CD4-positive, alpha-beta memory T cell (primary cell): ENCODE data around the gene CDK2AP2. TPM values are rescaled to one million over a fixed set of nuclear protein-coding genes. Genes with fewer than 3 reads are reported as not detected.
A peak's percentile ranks its signal among the peaks of the same experiment; 100 is the strongest.
"Not testable (repeated sequence)": the region's sequence is repeated elsewhere in the genome, so short reads cannot be mapped to it uniquely, and the experiment has no call there.

Experiments used
- CTCF ChIA-PET: fragments of 350-600 bp; sonication (Branson Sonifier 250); formaldehyde crosslinking; loops from one replicate; lab custom pipeline; 2021; ENCODE audit warnings: inconsistent platforms; ENCODE audit not compliant: partially characterized antibody; lab: Charles Lee
- POLR2A ChIA-PET: fragments of 350-600 bp; sonication (Branson Sonifier 250); formaldehyde crosslinking; loops from one replicate; lab custom pipeline; 2021; ENCODE audit not compliant: partially characterized antibody; lab: Charles Lee
- DNase-seq, 5 donors: peaks; one replicate each; pipeline versions ENCODE4 v3.0.0 to v3.0.0-alpha.2; 2020 to 2022; ENCODE audit warnings: mixed read lengths in 1 of 5
- H3K27ac ChIP-seq: one replicate; pipeline ENCODE4 v1.7.0; 2013; ENCODE audit warnings: low read depth, low read length
- H3K27me3 ChIP-seq: 2 replicates; pipeline ENCODE4 v1.7.0; 2013; ENCODE audit warnings: mild to moderate bottlenecking, low read length, moderate library complexity; ENCODE audit not compliant: insufficient read depth
- H3K36me3 ChIP-seq: 2 replicates; pipeline ENCODE4 v1.7.0; 2013; ENCODE audit warnings: mild to moderate bottlenecking, low read length, moderate library complexity; ENCODE audit not compliant: insufficient read depth
- H3K4me1 ChIP-seq: 2 replicates; pipeline ENCODE4 v1.7.0; 2013; ENCODE audit warnings: mild to moderate bottlenecking, low read length, moderate library complexity; ENCODE audit not compliant: insufficient read depth
- H3K4me3 ChIP-seq, 2 donors: one replicate each; pipeline ENCODE4 v1.7.0; 2013; ENCODE audit warnings: low read length in 2 of 2, mild to moderate bottlenecking in 1 of 2
- H3K9me3 ChIP-seq, 2 donors: one replicate each; pipeline ENCODE4 v1.7.0; 2013; ENCODE audit warnings: low read length in 2 of 2, control low read depth in 1 of 2; ENCODE audit not compliant: control insufficient read depth in 1 of 2
- H3K27ac Mint-ChIP-seq, 7 donors: one replicate each; pipeline ENCODE4 v1.8.0; 2020 to 2021; ENCODE audit warnings: mixed read lengths in 7 of 7, mild to moderate bottlenecking in 6 of 7, inconsistent platforms in 3 of 7, moderate library complexity in 3 of 7
- H3K27me3 Mint-ChIP-seq, 2 donors: one replicate each; pipeline ENCODE4 v1.8.0; 2020 to 2021; ENCODE audit warnings: mixed read lengths in 2 of 2
- H3K36me3 Mint-ChIP-seq, 2 donors: one replicate each; pipeline ENCODE4 v1.8.0; 2020 to 2021; ENCODE audit warnings: mixed read lengths in 2 of 2, inconsistent platforms in 1 of 2, mild to moderate bottlenecking in 1 of 2
- H3K4me1 Mint-ChIP-seq, 4 donors: one replicate each; pipeline ENCODE4 v1.8.0; 2020 to 2021; ENCODE audit warnings: mixed read lengths in 4 of 4, mild to moderate bottlenecking in 1 of 4
- H3K4me3 Mint-ChIP-seq, 8 donors: one replicate each; pipeline ENCODE4 v1.8.0; 2020 to 2021; ENCODE audit warnings: mixed read lengths in 8 of 8, mild to moderate bottlenecking in 7 of 8, moderate library complexity in 6 of 8, inconsistent platforms in 3 of 8
- H3K9me3 Mint-ChIP-seq, 8 donors: one replicate each; pipeline ENCODE4 v1.8.0; 2020 to 2021; ENCODE audit warnings: mixed read lengths in 8 of 8, mild to moderate bottlenecking in 5 of 8, inconsistent platforms in 3 of 8, moderate library complexity in 1 of 8
- intact Hi-C: fragments of 100-400 bp; cut with micrococcal nuclease; formaldehyde crosslinking; loops from one replicate; pipeline ENCODE4 v1.15.1; 2023
- polyA plus RNA-seq, 2 donors: library from polyadenylated mRNA; unstranded; fragments of 300-500 nt; fragmentation: Illumina TruSeq; gene quantifications; one replicate each; pipeline ENCODE4 v1.2.3, GENCODE V29; 2021
- total RNA-seq, 2 experiments: library from RNA; stranded (reverse); gene quantifications; one replicate each; pipeline ENCODE4 v1.2.3, GENCODE V29; 2021

The CDK2AP2 gene, protein sequence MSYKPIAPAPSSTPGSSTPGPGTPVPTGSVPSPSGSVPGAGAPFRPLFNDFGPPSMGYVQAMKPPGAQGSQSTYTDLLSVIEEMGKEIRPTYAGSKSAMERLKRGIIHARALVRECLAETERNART
- total RNA-seq = 10 to 100 TPM; 85.8 to 86.0 TPM
- 100 to 1,000 TPM in 1 of 2 donors, 10 to 100 TPM in 1; 83.3 to 152 TPM for polyA plus RNA-seq

DNA sequence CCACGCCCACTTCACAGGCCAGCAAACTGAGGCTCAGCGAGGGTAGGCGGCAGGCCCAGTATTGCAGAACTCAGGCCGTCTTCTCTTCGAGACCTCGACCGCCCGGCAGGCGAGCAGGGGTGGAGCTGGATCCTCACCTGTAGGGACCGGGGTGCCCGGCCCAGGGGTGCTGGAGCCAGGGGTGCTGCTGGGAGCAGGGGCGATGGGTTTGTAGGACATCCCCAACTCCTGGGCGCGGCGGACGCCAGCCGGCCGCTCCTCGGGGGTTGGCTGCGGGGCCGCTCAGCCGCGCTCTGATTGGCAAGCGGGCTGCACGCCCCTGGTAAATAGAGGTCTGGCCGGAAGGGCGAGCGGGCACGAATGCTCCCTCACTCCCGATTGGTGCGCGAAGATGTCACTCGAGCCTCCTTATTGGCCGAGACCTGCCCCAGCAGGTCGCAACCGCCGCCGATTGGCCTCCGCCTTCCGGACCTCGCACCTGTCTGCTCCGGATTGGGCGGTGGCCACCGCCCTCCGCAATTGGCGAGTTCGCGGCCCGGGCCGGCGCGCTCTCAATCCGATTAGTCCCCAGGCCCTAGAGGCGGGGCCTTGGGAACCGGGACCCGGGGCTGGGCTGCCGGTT lies at the start of gene CDK2AP2:
CDK2AP2 (minus strand) TSS at position 299 of the 622 bp plus-strand sequence; CDS start at position 219, 80 bp downstream.
- H3K4me3 ChIP-seq = peak within 1 kb of the TSS; percentile 77 to 79
- Mint-ChIP-seq H3K4me3 (peak within 1 kb of the TSS; percentile 88 to 98 (median 90)), H3K4me1 (peaks cover 20 to 55% (median 33%) of the 10 kb centered on the region in 4 donors), H3K36me3 (peaks cover 0 to 22% of the 10 kb centered on the region in 2 donors), H3K9me3 (peaks cover 0 to 2% (median 0%) of the 10 kb centered on the region in 8 donors), H3K27ac (peak within 1 kb of the TSS; percentile 97 to 99 (median 99)), H3K27me3 (peaks cover 3% of the 10 kb centered on the region in 2 donors)
- no peaks in the 10 kb centered on the region for H3K9me3 ChIP-seq
- H3K36me3 ChIP-seq = peaks cover 8% of the 10 kb centered on the region
- ChIA-PET POLR2A (interaction anchor here (0.7 to 2.1 kb wide), 20 partner anchors 23 to 156 kb away, joined by 3 to 26 read pairs (median 4); partner anchors contain the start of genes AIP, POLD4, PPP1CA and PTPRCAP), CTCF (no interaction called here)
- H3K27ac ChIP-seq = peak within 1 kb of the TSS; percentile 93
- peaks cover 44% of the 10 kb centered on the region for H3K4me1 ChIP-seq
- H3K27me3 ChIP-seq = no peaks in the 10 kb centered on the region
- intact Hi-C loops = loop anchor here (1.0 to 5.0 kb wide), 7 partner anchors 44 to 267 kb away; partner anchors contain the start of genes NDUFV1, POLD4 and PPP1CA
- DNase-seq = peak; percentile 96 to 98 (median 97)

DNA sequence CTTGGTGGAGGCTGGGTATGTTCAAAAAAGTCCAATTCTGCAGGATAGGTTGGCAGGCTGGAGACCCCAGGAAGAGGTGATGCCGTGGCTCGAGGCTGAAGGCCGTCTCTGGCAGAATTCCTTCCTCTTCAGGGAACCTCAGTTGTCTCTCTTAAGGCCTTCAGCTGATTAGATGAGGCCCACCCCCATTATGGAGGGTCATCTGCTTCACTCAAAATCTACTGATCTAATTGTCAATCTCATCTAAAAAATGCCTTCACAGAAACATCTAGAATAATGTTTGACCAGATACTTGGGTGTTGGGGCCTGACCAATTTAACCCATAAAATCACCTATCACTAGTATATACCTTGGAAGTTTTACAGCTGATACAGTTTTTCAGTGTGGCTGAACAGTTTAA lies 48.3 kb upstream of the CDK2AP2 start:
- Mint-ChIP-seq H3K9me3 (peaks cover 0 to under 1% (median 0%) of the 10 kb centered on the region in 8 donors), H3K36me3 (no peaks in the 10 kb centered on the region), H3K4me3 (no peak overlapping the region), H3K27me3 (peaks cover 0 to 3% of the 10 kb centered on the region in 2 donors), H3K27ac (peak overlapping the region in 1 of 7 donors; percentile 12), H3K4me1 (no peaks in the 10 kb centered on the region)
- H3K27ac ChIP-seq = no peak overlapping the region
- no peaks in the 10 kb centered on the region for H3K27me3 ChIP-seq
- no peak overlapping the region for H3K4me3 ChIP-seq
- H3K4me1 ChIP-seq = no peaks in the 10 kb centered on the region
- CTCF ChIA-PET = no interaction called here
- POLR2A ChIA-PET = no interaction called here
- H3K36me3 ChIP-seq = no peaks in the 10 kb centered on the region
- DNase-seq = no peak
- H3K9me3 ChIP-seq = no peaks in the 10 kb centered on the region
- intact Hi-C loops = no loop called here

DNA sequence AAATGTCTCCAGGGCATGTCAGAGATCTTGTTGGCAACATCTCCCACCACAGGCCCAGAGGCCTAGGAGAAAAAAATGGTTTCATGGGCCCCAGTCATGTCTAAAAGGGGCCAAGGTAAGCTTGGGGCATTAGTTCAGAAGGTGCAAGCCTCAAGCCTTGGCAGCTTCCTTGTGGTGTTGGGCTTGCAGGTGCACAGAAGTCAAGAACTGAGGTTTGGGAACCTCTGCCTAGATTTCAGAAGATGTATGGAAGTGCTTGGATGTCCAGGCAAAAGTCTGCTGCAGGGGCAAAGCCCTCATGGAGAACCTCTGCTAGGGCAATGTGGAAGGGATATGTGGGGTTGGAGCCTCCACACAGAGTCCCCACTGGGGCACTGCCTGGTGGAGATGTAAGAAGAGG lies 43.7 kb upstream of the CDK2AP2 start:
- H3K36me3 Mint-ChIP-seq, H3K27ac ChIP-seq, H3K27me3 Mint-ChIP-seq, H3K9me3 ChIP-seq, DNase-seq, H3K4me1 ChIP-seq, POLR2A ChIA-PET, intact Hi-C loops, H3K9me3 Mint-ChIP-seq, H3K4me1 Mint-ChIP-seq, H3K27me3 ChIP-seq, H3K36me3 ChIP-seq, H3K27ac Mint-ChIP-seq, H3K4me3 ChIP-seq, H3K4me3 Mint-ChIP-seq: not testable (repeated sequence)
- CTCF ChIA-PET = interaction anchor here (0.8 kb wide), 1 partner anchor 22 kb away, joined by 4 read pairs; no protein-coding TSS in a partner anchor

DNA sequence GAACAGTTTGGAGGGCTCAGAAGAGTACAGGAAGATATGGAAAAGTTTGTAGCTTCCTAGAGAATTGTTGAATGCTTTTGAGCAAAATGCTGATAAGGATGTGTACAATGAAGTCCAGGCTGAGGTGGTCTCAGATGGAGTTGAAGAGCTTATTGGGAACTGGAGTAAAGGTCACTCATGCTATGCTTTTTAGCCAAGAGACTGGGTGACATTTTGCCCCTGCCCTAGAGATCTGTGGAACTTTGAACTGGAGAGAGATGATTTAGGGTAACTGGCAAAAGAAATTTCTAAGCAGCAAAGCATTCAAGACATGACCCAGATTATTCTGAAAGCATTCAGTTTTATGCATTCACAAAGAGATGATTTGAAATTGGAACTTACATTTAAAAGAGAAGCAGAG lies 43.2 kb upstream of the CDK2AP2 start:
- no peak overlapping the region for H3K4me3 Mint-ChIP-seq
- no peaks in the 10 kb centered on the region for H3K27me3 ChIP-seq
- H3K9me3 Mint-ChIP-seq = peaks cover 0 to 3% (median 0%) of the 10 kb centered on the region in 8 donors
- no peaks in the 10 kb centered on the region for H3K9me3 ChIP-seq
- ChIA-PET POLR2A (no interaction called here), CTCF (no interaction called here)
- no peak for DNase-seq
- H3K4me3 ChIP-seq = no peak overlapping the region
- no peaks in the 10 kb centered on the region for H3K36me3 Mint-ChIP-seq
- intact Hi-C loops = no loop called here
- peak overlapping the region in 1 of 7 donors; percentile 14 for H3K27ac Mint-ChIP-seq
- H3K36me3 ChIP-seq = no peaks in the 10 kb centered on the region
- no peak overlapping the region for H3K27ac ChIP-seq
- H3K4me1 Mint-ChIP-seq = peaks cover 0 to 1% (median 0%) of the 10 kb centered on the region in 4 donors
- no peaks in the 10 kb centered on the region for H3K4me1 ChIP-seq
- peaks cover 2 to 5% of the 10 kb centered on the region in 2 donors for H3K27me3 Mint-ChIP-seq

DNA sequence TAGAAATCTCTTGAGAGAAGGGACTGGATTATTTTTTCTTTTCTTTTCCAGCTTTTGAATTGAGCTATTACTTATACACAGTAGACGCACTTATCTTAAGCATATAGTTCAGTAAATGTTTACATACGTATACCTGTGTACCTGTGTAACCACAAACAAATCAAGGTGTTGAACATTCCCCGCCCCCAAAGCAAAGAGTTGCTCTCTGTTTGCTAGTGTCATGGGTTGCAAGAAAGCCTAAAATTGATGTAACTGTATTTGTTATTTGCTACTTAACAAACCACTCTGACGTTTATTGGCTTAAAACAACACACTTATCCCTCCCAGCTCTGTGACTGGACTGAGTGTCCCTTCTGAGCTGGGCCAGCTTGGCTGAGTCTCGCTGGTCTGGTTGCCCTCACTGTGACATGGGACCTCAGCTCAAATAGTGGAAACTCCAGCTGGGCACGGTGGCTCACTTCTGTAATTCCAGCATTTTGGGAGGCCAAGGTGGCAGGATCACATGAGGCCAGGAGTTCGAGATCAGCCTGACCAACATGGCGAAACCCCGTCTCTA lies 40.7 kb upstream of the CDK2AP2 start:
- Histone ChIP-seq H3K9me3 (no peaks in the 10 kb centered on the region), H3K36me3 (no peaks in the 10 kb centered on the region), H3K27ac (no peak overlapping the region), H3K4me3 (no peak overlapping the region), H3K4me1 (no peaks in the 10 kb centered on the region), H3K27me3 (no peaks in the 10 kb centered on the region)
- CTCF ChIA-PET = no interaction called here
- H3K4me3 Mint-ChIP-seq = no peak overlapping the region
- peaks cover 2 to 5% of the 10 kb centered on the region in 2 donors for H3K27me3 Mint-ChIP-seq
- no peaks in the 10 kb centered on the region for H3K36me3 Mint-ChIP-seq
- peaks cover 0 to 1% (median 0%) of the 10 kb centered on the region in 4 donors for H3K4me1 Mint-ChIP-seq
- H3K9me3 Mint-ChIP-seq = peaks cover 0 to 3% (median 0%) of the 10 kb centered on the region in 8 donors
- no peak overlapping the region for H3K27ac Mint-ChIP-seq
- DNase-seq = no peak
- POLR2A ChIA-PET = no interaction called here
- intact Hi-C loops = no loop called here

DNA sequence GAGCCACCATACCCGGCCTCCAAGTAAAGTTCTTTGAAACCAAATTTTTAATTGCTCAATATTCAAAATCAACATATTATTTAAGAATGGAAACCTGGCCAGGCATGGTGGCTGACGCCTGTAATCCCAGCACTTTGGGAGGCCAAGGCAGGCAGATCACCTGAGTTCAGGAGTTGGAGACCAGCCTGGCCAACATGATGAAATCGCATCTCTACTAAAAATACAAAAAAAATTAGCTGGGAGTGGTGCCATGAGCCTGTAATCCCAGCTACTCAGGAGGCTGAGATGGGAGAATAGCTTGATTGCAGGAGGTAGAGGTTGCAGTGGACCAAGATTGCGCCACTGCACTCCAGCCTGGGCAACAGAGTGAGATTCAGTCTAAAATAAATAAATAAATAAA lies 40.1 kb upstream of the CDK2AP2 start:
- H3K27ac Mint-ChIP-seq, CTCF ChIA-PET, H3K27me3 ChIP-seq, POLR2A ChIA-PET, H3K36me3 ChIP-seq, H3K9me3 ChIP-seq, intact Hi-C loops, H3K9me3 Mint-ChIP-seq, H3K27ac ChIP-seq, H3K4me1 ChIP-seq, DNase-seq, H3K4me3 ChIP-seq, H3K4me1 Mint-ChIP-seq, H3K27me3 Mint-ChIP-seq, H3K4me3 Mint-ChIP-seq, H3K36me3 Mint-ChIP-seq: not testable (repeated sequence)

DNA sequence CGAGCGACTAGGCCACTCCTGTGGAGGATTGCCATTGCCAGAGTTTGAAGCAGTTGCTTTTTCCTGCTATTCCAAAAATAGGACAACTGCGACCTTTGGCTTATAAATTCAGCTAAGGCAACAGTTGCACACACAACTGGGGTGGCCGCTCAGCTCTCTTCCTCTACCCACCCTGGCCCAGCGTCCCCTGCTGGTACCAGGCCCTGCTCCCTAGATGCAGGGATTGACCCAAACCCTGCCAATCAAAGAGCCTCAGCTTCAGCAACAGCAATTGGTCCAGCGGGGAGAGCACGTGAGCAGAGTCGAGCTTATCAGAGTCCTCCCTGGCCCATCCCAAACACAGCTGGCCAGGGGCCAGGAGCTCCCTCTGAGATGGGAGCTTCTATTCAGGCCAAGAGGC lies 37.3 kb upstream of the CDK2AP2 start:
- ChIA-PET POLR2A (no interaction called here), CTCF (no interaction called here)
- H3K9me3 ChIP-seq = no peaks in the 10 kb centered on the region
- intact Hi-C loops = no loop called here
- no peak for DNase-seq
- H3K9me3 Mint-ChIP-seq = no peaks in the 10 kb centered on the region
- H3K4me3 Mint-ChIP-seq = no peak overlapping the region
- no peak overlapping the region for H3K27ac ChIP-seq
- H3K27me3 ChIP-seq = no peaks in the 10 kb centered on the region
- no peaks in the 10 kb centered on the region for H3K36me3 ChIP-seq
- no peak overlapping the region for H3K4me3 ChIP-seq
- H3K4me1 ChIP-seq = no peaks in the 10 kb centered on the region
- H3K27ac Mint-ChIP-seq = no peak overlapping the region
- no peaks in the 10 kb centered on the region for H3K36me3 Mint-ChIP-seq
- H3K4me1 Mint-ChIP-seq = peaks cover 0 to 1% (median 0%) of the 10 kb centered on the region in 4 donors
- peaks cover 2 to 5% of the 10 kb centered on the region in 2 donors for H3K27me3 Mint-ChIP-seq
